ENCODE data around the gene PCDHGC3.

DNA sequence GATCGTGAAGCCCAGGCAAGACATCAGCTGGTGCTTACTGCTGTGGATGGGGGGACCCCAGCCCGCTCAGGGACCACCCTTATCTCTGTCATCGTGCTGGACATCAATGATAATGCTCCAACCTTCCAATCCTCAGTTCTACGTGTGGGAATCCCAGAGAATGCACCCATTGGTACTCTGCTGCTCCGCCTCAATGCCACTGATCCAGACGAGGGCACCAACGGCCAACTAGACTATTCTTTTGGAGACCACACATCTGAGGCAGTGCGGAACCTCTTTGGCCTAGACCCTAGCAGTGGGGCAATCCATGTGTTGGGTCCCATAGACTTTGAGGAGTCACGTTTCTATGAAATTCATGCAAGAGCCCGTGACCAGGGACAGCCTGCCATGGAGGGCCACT is 14.1 kb downstream of the PCDHGC3 start:
- TF ChIP-seq POLR2AphosphoS5 (IDR thresholded peaks at IDR 0.05) (no peak), POLR2A (IDR thresholded peaks at IDR 0.05) (no peak)
- TF ChIP-seq, protein P1, sequence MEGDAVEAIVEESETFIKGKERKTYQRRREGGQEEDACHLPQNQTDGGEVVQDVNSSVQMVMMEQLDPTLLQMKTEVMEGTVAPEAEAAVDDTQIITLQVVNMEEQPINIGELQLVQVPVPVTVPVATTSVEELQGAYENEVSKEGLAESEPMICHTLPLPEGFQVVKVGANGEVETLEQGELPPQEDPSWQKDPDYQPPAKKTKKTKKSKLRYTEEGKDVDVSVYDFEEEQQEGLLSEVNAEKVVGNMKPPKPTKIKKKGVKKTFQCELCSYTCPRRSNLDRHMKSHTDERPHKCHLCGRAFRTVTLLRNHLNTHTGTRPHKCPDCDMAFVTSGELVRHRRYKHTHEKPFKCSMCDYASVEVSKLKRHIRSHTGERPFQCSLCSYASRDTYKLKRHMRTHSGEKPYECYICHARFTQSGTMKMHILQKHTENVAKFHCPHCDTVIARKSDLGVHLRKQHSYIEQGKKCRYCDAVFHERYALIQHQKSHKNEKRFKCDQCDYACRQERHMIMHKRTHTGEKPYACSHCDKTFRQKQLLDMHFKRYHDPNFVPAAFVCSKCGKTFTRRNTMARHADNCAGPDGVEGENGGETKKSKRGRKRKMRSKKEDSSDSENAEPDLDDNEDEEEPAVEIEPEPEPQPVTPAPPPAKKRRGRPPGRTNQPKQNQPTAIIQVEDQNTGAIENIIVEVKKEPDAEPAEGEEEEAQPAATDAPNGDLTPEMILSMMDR (IDR thresholded peaks at IDR 0.05): no peak

Data from transverse colon (tissue), 4 donors.